ENCODE results near the gene EEIG1.

The EEIG1 gene

DNA sequence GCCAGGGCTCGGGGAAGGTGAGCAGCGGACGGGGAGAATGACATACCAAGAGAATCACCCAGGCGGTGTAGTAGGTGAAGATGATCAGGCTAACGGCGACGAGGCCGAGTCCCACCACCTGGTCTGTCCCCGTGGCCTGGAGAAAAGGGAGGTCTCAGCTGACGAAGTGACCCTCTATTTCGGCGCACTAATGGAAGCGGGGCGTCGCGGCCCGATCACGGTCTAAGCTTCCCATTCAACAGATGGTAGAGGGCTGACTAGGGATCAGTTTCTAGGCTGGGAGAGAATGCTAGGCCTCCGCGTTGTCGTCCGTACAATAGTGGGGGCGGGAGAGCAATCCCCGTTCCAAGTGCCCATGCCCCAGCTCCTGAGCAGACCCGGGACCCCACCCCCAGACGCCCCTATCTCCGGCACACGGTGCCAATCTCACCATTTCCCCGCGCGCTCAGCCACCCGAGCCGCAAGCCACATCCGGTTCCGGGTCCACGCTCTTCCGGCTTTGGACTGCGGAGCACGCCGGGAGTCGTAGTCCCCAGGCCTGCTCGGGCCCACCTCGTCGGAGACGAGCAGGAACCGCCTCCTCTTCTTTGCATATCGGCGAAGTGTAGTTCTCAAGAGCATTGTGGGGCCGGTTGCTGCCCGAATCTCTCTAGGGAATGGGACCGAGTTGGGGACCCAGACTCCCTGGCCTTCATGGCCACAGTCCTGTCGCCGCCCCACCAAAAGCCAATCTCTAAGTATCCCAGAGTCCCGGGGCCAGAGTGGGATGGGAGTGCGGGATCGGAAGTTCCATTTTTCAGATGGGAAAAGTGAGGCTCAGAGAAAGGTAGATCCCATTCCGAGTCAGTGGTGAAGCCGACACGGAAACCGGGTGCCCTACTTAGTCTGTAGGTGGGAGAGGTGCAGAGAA is 43.1 kb downstream of the EEIG1 start, which contains the start of gene DPM2:
Gene DPM2, minus strand, starts transcription at position 467 of the 910 bp plus-strand sequence. Its CDS starts 34 bp downstream, at position 433.
- DNase-seq = peak; percentile 82 to 88

DNA sequence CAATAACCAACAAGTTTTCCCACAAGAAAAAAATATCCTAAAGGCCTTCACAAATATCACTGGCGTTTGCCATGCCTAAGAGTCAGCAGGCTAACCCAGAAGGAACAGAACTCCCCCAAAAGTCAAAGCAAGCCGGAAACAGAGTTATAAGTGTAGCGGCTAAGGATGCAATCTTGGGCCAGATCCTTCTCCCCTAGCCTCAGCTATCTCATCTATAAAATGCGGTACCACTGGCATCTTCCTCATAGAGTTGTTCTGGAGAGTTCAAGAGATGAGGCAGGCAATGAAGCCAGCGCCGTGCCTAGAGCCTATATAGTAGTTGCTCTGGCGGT is 43.8 kb downstream of the EEIG1 start:
- no peak for DNase-seq

DNA sequence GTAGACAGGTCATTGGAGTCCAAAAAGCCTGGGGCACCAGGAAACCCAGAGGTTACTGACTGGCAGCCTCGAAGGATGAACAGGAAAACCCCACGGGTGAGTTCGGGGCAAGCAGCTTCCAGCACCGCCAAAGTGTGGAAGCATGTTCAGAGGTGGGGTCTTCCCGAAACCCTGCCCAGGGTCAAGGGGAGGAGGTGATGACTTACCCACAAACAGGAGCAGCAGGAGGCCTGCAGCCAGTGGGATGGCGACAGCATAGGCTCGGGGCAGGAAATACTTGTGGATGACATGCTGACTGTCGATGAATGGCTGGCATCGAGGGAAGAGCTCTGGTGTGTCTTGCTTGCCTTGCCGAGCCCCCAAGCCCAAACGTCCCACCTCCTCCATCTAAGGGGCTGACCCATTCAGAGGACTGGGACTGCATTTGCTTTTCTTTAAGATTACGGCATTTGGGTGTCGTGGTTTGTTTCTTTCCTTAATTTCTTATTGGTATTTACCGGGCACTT is 44.4 kb downstream of the EEIG1 start:
- DNase-seq = no peak

DNA sequence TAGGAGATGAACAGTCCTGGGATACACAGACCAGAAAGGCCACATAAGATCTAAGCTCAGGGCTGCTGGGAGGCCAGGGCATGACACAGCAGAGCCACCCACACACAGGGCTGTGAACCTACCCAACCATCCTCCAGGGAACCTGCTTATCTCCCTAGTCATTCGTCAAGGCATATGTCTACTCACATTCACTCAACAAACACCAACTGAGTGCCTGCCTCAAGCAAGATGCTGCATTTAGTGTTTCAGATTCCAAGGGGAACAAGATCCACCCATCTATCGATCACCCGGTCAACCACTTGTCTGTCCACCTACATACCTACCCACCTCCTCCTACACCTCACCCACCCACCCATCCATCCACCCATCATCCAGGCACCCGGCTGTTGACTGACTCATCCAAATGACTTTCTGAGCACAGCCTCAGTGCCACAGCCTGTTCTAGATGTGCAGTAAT is 45.0 kb downstream of the EEIG1 start:
- DNase-seq = peak in 1 of 2 experiments; percentile 55

- DNase-seq = no peak
Observed at GRCh38 chr9:127934986-127935385, 45.8 kb downstream of the EEIG1 start.

- DNase-seq = no peak
Observed at GRCh38 chr9:127934248-127934647, 46.5 kb downstream of the EEIG1 start.

GRCh38 chr9:127931092-127931881 is 49.5 kb downstream of the EEIG1 start:
- no peak for DNase-seq
